Vagina (tissue), 2 donors: ENCODE results near the gene RPLP1. TPM values are rescaled to one million over a fixed set of nuclear protein-coding genes. Genes with fewer than 3 reads are reported as not detected.

Experiments
- DNase-seq, 2 donors: peaks; one replicate each; pipeline ENCODE4 v3.0.0-alpha.2; 2017; ENCODE audit errors: extremely low spot score in 2 of 2
- H3K27ac ChIP-seq: fragments of 200-600 bp; sonication (generic); one replicate; pipeline ENCODE4 v1.5.1; 2019
- H3K27me3 ChIP-seq: fragments of 200-600 bp; sonication (generic); one replicate; pipeline ENCODE4 v1.5.1; 2019
- H3K36me3 ChIP-seq, 2 donors: fragments of 200-600 bp; sonication (generic); one replicate each; pipeline ENCODE4 v1.5.1; 2017 to 2019
- H3K4me1 ChIP-seq: fragments of 200-600 bp; sonication (generic); one replicate; pipeline ENCODE4 v1.5.1; 2019
- H3K4me3 ChIP-seq, 2 donors: fragments of 200-600 bp; sonication (generic); 1 replicate in 1 of 2; 2 replicates in 1 of 2; pipeline ENCODE4 v1.5.1; 2016 to 2019
- H3K9me3 ChIP-seq: fragments of 200-600 bp; sonication (generic); one replicate; pipeline ENCODE4 v1.5.1; 2019
- CTCF ChIP-seq, 3 experiments: fragments of 450-650 bp in 2 of 3; fragments of 200-600 bp in 1 of 3; sonication (generic) in 1 of 3; IDR thresholded peaks; one replicate each; pipeline ENCODE4 v1.5.1; 2017 to 2019; ENCODE audit warnings: antibody characterized with exemption in 3 of 3, mild to moderate bottlenecking in 2 of 3, moderate library complexity in 2 of 3
- POLR2A ChIP-seq, 2 donors: fragments of 450-650 bp; IDR thresholded peaks; one replicate each; pipeline ENCODE4 v1.6.1; 2017; ENCODE audit warnings: antibody characterized with exemption in 2 of 2, mild to moderate bottlenecking in 2 of 2, moderate library complexity in 2 of 2
- POLR2AphosphoS5 ChIP-seq, 2 donors: sonication (generic); formaldehyde crosslinking; IDR thresholded peaks; one replicate each; pipeline ENCODE4 v1.9.0; 2017; ENCODE audit warnings: antibody characterized with exemption in 2 of 2, mild to moderate bottlenecking in 2 of 2, low read depth in 1 of 2; ENCODE audit not compliant: insufficient read depth in 1 of 2
- intact Hi-C: fragments of 100-400 bp; cut with DNase I; formaldehyde crosslinking; loops from one replicate; pipeline ENCODE4 v1.15.1; 2023
- total RNA-seq: library from RNA; depleted of rRNA; stranded (reverse); fragments of >200 nt; gene quantifications from one replicate; pipeline ENCODE4 v1.2.3, GENCODE V29; 2016

The RPLP1 gene
- total RNA-seq, 1 donor from 2014 or later = 1,258 TPM

- peaks cover 0 to under 1% of the 10 kb centered on the region in 2 donors for H3K36me3 ChIP-seq
- TF ChIP-seq CTCF (IDR thresholded peaks at IDR 0.05) = no peak
- intact Hi-C loops = no loop called here
- DNase-seq = no peak
- H3K4me3 ChIP-seq = peak overlapping the region; percentile 51 to 54
- peaks cover 26% of the 10 kb centered on the region for H3K4me1 ChIP-seq
- H3K9me3 ChIP-seq = no peaks in the 10 kb centered on the region
- no peaks in the 10 kb centered on the region for H3K27me3 ChIP-seq
- H3K27ac ChIP-seq = peak overlapping the region; percentile 83
Observed at GRCh38 chr15:69462030-69462492, 9.4 kb downstream of the RPLP1 start.

GRCh38 chr15:69462493-69463181 is 10.0 kb downstream of the RPLP1 start:
- DNase-seq = peak in 1 of 2 donors; percentile 97
- no peaks in the 10 kb centered on the region for H3K9me3 ChIP-seq
- H3K4me1 ChIP-seq = peaks cover 26% of the 10 kb centered on the region
- H3K27me3 ChIP-seq = no peaks in the 10 kb centered on the region
- intact Hi-C loops = no loop called here
- H3K36me3 ChIP-seq = no peaks in the 10 kb centered on the region
- H3K27ac ChIP-seq = peak overlapping the region; percentile 83
- peak; percentile 56 to 85 (median 71) for TF ChIP-seq CTCF (IDR thresholded peaks at IDR 0.05)
- TF ChIP-seq POLR2AphosphoS5 (IDR thresholded peaks at IDR 0.05; ENCODE audit: insufficient read depth in 1 of 2, low read depth in 1 of 2) = peak; percentile 89 to 99
- peak in 1 of 2 donors; percentile 81 for TF ChIP-seq POLR2A (IDR thresholded peaks at IDR 0.05)
- H3K4me3 ChIP-seq = peak overlapping the region; percentile 51 to 54

- TF ChIP-seq POLR2AphosphoS5 (IDR thresholded peaks at IDR 0.05; ENCODE audit: insufficient read depth in 1 of 2, low read depth in 1 of 2) (no peak), POLR2A (IDR thresholded peaks at IDR 0.05) (no peak), CTCF (IDR thresholded peaks at IDR 0.05) (no peak)
- peak overlapping the region; percentile 83 for H3K27ac ChIP-seq
- H3K9me3 ChIP-seq = no peaks in the 10 kb centered on the region
- no peaks in the 10 kb centered on the region for H3K27me3 ChIP-seq
- no peak for DNase-seq
- intact Hi-C loops = no loop called here
- peaks cover 26% of the 10 kb centered on the region for H3K4me1 ChIP-seq
- H3K36me3 ChIP-seq = no peaks in the 10 kb centered on the region
- H3K4me3 ChIP-seq = peak overlapping the region; percentile 51 to 54
Observed at GRCh38 chr15:69463182-69463756, 10.7 kb downstream of the RPLP1 start.

GRCh38 chr15:69465253-69465652 is 12.6 kb downstream of the RPLP1 start:
- DNase-seq = no peak
- Histone ChIP-seq H3K27ac (no peak overlapping the region), H3K27me3 (no peaks in the 10 kb centered on the region), H3K36me3 (no peaks in the 10 kb centered on the region), H3K9me3 (no peaks in the 10 kb centered on the region), H3K4me3 (no peak overlapping the region), H3K4me1 (peaks cover 43% of the 10 kb centered on the region)
- no peak for TF ChIP-seq POLR2A (IDR thresholded peaks at IDR 0.05)
- no peak for TF ChIP-seq CTCF (IDR thresholded peaks at IDR 0.05)
- TF ChIP-seq POLR2AphosphoS5 (IDR thresholded peaks at IDR 0.05; ENCODE audit: insufficient read depth in 1 of 2, low read depth in 1 of 2) = no peak
- intact Hi-C loops = no loop called here

GRCh38 chr15:69466733-69467132 is 14.1 kb downstream of the RPLP1 start:
- intact Hi-C loops = no loop called here
- H3K27ac ChIP-seq = no peak overlapping the region
- H3K27me3 ChIP-seq = no peaks in the 10 kb centered on the region
- no peaks in the 10 kb centered on the region for H3K9me3 ChIP-seq
- H3K4me3 ChIP-seq = no peak overlapping the region
- no peak for TF ChIP-seq CTCF (IDR thresholded peaks at IDR 0.05)
- no peak for TF ChIP-seq POLR2AphosphoS5 (IDR thresholded peaks at IDR 0.05; ENCODE audit: insufficient read depth in 1 of 2, low read depth in 1 of 2)
- no peak for TF ChIP-seq POLR2A (IDR thresholded peaks at IDR 0.05)
- no peaks in the 10 kb centered on the region for H3K36me3 ChIP-seq
- peaks cover 34% of the 10 kb centered on the region for H3K4me1 ChIP-seq
- DNase-seq = no peak
